ENCODE data around the gene GSK3A. TPM values are rescaled to one million over a fixed set of nuclear protein-coding genes. Genes with fewer than 3 reads are reported as not detected.

Gene GSK3A
- total RNA-seq, 1 experiment from 2014 or later: 25.0 TPM

GRCh38 chr19:42254089-42254849 is 11.9 kb upstream of the GSK3A start:
- no peaks in the 10 kb centered on the region for H3K27me3 ChIP-seq (ENCODE audit: low read length)
- no peaks in the 10 kb centered on the region for H4K20me1 ChIP-seq (ENCODE audit: low read length)
- DNase-seq (peak; percentile 48), ATAC-seq (peak; percentile 21)
- CTCF ChIA-PET: no interaction called here
- no peaks in the 10 kb centered on the region for H3K9me2 ChIP-seq (replicated peaks; ENCODE audit: low read length)
- intact Hi-C loops (cut with micrococcal nuclease): no loop called here
- peak overlapping the region; percentile 57 for H2AFZ ChIP-seq (ENCODE audit: low read length)
- H3K4me2 ChIP-seq (ENCODE audit: low read length): peak overlapping the region; percentile 86
- no peaks in the 10 kb centered on the region for H3F3A ChIP-seq (ENCODE audit: low read length, unreplicated experiment)
- POLR2A ChIA-PET (ENCODE audit: unreplicated experiment): no interaction called here
- H3K36me3 ChIP-seq (ENCODE audit: low read depth, low read length): no peaks in the 10 kb centered on the region
- peak overlapping the region; percentile 88 for H3K9ac ChIP-seq (ENCODE audit: low read length)
- TF ChIP-seq EZH2 (IDR thresholded peaks at IDR 0.05; ENCODE audit: low read length, unreplicated experiment) (no peak), CTCF (conservative IDR thresholded peaks at IDR 0.05; ENCODE audit: low read depth, low read length) (no peak), EZH2phosphoT487 (IDR thresholded peaks at IDR 0.05; ENCODE audit: borderline replicate concordance, low read length) (no peak)
- no peaks in the 10 kb centered on the region for H3K9me3 ChIP-seq (ENCODE audit: low read length)
- BruUV-seq (replicated peaks): TSS peak; percentile 49
- peaks cover 10% of the 10 kb centered on the region for H3K4me1 ChIP-seq (ENCODE audit: insufficient read depth, low read length)
- H3K27ac ChIP-seq (ENCODE audit: low read length): peak overlapping the region; percentile 41
- peak overlapping the region; percentile 90 for H3K4me3 ChIP-seq (ENCODE audit: low read length)
- H3K79me2 ChIP-seq (ENCODE audit: low read length): peaks cover 38% of the 10 kb centered on the region

GRCh38 chr19:42253245-42254088 is 11.1 kb upstream of the GSK3A start:
- Histone ChIP-seq H2AFZ (ENCODE audit: low read length) (peak overlapping the region; percentile 42; the same call in 1 of the 2 replicates), H3K36me3 (ENCODE audit: low read depth, low read length) (no peaks in the 10 kb centered on the region), H3F3A (ENCODE audit: low read length, unreplicated experiment) (no peaks in the 10 kb centered on the region), H3K4me2 (ENCODE audit: low read length) (peak overlapping the region; percentile 92), H3K9me3 (ENCODE audit: low read length) (no peaks in the 10 kb centered on the region), H4K20me1 (ENCODE audit: low read length) (no peaks in the 10 kb centered on the region), H3K9ac (ENCODE audit: low read length) (peak overlapping the region; percentile 88), H3K27ac (ENCODE audit: low read length) (peak overlapping the region; percentile 25), H3K9me2 (replicated peaks; ENCODE audit: low read length) (no peaks in the 10 kb centered on the region), H3K79me2 (ENCODE audit: low read length) (peaks cover 38% of the 10 kb centered on the region), H3K4me1 (ENCODE audit: insufficient read depth, low read length) (peaks cover 10% of the 10 kb centered on the region), H3K4me3 (ENCODE audit: low read length) (peak overlapping the region; percentile 90), H3K27me3 (ENCODE audit: low read length) (no peaks in the 10 kb centered on the region)
- ATAC-seq (peak; percentile 15), DNase-seq (peak; percentile 15)
- intact Hi-C loops (cut with micrococcal nuclease): no loop called here
- CTCF ChIA-PET: no interaction called here
- no TSS peak for BruUV-seq (replicated peaks)
- TF ChIP-seq EZH2 (IDR thresholded peaks at IDR 0.05; ENCODE audit: low read length, unreplicated experiment) (no peak), EZH2phosphoT487 (IDR thresholded peaks at IDR 0.05; ENCODE audit: borderline replicate concordance, low read length) (no peak), CTCF (conservative IDR thresholded peaks at IDR 0.05; ENCODE audit: low read depth, low read length) (no peak)
- POLR2A ChIA-PET (ENCODE audit: unreplicated experiment): no interaction called here
